Stimulated activated CD4-positive, alpha-beta T cell treated with anti-CD3 and anti-CD28 coated beads, TNF-alpha, amount 100 ng/mL, for 48 hours (primary cell): ENCODE results near the gene LIFR.
"Not testable (repeated sequence)": the region's sequence is repeated elsewhere in the genome, so short reads cannot be mapped to it uniquely, and the experiment has no call there.

ENCODE experiments used
- DNase-seq, 3 donors: peaks; one replicate each; pipeline ENCODE4 v3.0.0-alpha.2; 2020; ENCODE audit warnings: low read depth in 3 of 3

Gene LIFR, protein sequence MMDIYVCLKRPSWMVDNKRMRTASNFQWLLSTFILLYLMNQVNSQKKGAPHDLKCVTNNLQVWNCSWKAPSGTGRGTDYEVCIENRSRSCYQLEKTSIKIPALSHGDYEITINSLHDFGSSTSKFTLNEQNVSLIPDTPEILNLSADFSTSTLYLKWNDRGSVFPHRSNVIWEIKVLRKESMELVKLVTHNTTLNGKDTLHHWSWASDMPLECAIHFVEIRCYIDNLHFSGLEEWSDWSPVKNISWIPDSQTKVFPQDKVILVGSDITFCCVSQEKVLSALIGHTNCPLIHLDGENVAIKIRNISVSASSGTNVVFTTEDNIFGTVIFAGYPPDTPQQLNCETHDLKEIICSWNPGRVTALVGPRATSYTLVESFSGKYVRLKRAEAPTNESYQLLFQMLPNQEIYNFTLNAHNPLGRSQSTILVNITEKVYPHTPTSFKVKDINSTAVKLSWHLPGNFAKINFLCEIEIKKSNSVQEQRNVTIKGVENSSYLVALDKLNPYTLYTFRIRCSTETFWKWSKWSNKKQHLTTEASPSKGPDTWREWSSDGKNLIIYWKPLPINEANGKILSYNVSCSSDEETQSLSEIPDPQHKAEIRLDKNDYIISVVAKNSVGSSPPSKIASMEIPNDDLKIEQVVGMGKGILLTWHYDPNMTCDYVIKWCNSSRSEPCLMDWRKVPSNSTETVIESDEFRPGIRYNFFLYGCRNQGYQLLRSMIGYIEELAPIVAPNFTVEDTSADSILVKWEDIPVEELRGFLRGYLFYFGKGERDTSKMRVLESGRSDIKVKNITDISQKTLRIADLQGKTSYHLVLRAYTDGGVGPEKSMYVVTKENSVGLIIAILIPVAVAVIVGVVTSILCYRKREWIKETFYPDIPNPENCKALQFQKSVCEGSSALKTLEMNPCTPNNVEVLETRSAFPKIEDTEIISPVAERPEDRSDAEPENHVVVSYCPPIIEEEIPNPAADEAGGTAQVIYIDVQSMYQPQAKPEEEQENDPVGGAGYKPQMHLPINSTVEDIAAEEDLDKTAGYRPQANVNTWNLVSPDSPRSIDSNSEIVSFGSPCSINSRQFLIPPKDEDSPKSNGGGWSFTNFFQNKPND

DNA sequence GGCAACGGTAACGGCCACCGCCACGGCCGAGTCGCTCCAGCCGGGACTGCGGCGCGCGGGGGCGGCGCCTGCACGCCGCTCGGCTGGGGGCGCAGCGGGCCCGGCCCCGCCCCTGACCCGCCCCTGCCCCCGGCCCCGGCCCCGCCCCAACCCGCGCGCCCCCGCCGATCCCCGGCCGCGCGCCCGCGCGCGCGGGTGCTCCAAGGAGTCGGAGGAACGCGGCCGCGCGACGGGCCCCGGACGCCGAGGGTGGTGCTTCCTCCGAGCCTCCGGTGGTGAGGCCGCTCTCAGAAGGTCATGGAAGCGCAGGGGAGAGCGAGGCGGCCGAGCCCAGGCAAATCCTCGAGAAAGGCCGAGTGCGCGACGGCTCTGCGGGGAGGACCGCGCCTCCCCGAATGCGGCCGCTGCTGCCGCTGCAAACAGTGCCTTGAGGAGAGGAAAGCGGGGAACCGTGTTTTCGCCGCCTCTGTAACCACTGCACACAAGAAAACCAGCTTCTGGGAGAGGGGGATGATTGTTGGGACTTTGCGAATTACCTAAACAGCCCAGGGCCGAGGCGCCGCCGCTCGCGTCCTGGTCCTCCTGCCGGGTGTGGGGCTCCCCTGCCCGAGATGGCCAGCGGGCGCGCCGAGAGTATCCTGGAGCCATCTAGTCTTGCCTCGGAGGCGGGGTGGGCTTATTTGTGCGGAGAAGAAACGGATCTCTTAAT, at the start of gene LIFR:
LIFR (minus strand) TSS at position 48 of the 709 bp plus-strand sequence. CDS start 25,999 bp downstream, outside the sequence.
- DNase-seq = peak; percentile 31 to 45 (median 35)

DNA sequence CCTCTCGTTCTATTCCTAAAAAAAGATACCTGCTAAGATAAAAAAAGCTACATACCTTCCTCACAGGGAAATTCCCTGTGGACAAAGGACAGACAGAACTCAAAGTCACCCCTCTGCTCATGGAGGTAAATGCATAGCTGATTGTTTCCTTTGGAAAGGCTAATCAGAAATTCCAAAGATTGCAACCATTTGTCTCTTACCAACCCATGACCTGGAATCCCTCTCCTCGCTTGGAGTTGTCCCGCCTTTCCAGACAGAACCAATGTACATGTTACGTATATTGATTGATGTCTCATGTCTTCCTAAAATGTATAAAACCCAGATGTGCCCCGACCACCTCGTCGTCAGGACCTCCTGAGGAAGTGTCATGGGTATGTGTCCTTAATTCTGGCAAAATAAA, 49.2 kb upstream of the LIFR start:
- no peak for DNase-seq

DNA sequence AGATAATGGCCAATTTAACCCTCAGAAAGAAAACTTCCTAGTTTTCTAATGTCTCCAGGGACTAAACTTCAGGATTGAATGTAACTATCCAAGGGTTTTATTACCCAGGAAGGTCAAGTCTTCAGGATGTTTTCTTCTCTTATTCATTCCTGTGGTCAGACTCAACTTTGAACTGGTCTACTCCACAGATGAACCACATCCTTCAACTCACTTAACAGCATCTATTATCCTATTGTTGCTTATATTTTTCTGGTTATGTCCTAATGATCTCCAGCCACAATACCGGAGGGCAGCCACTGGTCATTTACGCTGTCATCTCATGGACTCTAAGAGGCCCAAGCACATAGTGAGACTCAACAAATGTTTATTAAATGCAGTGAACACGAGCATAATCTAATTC, 47.2 kb upstream of the LIFR start:
- no peak for DNase-seq

- no peak for DNase-seq
Observed at GRCh38 chr5:38602641-38603040, 46.2 kb upstream of the LIFR start.

DNA sequence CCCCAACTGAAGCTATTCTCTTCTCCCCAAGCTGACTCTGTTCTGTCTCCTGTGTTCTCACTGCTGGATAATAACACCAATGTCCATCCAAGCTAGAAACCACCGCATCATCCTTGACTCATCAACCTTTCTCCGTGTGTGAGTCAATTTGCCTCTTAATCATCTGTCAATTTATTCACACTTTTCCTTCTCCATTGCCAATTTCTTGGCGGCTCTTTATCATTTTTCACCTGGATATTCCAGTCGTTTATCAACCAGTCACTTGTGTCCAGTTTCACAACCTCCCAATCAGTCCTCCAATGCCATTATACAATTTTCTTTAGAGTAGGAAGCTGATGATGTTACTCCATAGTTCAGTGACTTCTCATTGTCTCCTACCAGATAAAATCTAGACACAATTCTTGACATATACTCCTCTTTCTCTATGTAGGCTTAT, 45.4 kb upstream of the LIFR start:
- no peak for DNase-seq

DNA sequence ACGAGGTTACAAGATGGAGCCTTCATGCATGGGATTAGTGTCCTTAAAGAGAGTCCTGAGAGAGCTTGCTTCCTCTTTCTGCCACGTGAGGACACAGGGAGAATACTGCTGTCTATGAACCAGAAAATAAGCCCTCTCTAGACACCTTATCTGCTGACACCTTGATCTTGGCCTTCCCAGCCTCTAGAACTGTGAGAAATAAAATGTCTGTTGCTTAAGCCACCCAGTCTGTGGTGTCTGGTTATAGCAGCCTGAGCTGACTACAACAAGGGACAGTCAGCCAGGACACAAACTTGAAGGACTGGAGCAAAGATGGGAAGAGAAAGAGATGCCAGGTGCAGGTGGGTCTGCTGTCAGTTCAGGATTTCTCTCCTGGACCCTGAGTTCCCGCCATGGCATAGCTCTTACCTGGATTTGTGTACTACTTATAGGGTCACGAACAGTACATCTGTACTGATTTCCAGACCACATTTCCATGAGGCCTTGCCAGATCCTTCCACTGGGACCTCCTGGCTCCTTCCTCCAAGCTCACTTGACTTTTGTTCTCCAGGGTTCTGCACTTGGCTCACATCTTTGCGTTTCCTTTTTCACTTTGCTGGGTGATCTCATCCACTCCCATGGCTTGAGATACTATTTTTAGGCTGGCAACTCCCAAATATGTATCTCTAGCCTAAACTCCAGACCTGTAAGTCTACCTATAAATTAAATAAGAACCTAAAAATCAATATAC, 44.9 kb upstream of the LIFR start:
- DNase-seq = no peak

DNA sequence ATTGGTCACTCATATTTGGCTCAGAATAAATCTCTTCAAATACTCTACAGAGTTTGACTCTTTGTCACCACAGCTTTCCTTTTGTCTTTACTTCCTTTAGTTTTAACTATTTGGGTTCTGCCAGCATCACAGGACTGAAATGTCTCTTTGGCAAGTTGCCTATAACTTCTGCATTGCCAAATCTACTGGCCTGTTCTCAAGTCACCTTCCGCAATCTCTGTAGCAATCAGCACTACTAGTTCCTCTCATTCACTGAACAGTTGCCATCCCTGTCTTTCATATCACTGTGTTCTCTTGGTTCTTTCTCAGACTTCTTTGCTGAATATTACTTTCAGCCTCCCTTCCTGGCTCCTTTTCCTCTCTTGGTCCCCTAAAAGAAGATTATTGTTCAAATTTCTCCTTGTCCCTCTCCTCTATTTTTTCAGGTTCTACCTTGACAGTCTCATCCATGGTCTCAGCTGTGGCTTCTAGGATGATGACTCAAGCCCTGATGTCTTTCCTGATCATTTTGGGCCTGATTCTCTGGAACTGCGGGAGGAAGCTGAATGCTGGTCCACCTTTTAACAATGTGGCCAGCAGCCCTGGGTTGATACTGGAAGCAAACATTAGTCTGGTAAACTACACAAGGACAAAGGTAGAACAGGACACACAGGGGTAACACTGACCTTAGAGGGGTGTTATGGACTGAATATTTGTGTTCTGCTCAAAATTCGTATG, 44.0 kb upstream of the LIFR start:
- DNase-seq = no peak

GRCh38 chr5:38599751-38600150, 43.3 kb upstream of the LIFR start:
- DNase-seq = not testable (repeated sequence)

GRCh38 chr5:38598994-38599617, 42.7 kb upstream of the LIFR start:
- no peak for DNase-seq

DNA sequence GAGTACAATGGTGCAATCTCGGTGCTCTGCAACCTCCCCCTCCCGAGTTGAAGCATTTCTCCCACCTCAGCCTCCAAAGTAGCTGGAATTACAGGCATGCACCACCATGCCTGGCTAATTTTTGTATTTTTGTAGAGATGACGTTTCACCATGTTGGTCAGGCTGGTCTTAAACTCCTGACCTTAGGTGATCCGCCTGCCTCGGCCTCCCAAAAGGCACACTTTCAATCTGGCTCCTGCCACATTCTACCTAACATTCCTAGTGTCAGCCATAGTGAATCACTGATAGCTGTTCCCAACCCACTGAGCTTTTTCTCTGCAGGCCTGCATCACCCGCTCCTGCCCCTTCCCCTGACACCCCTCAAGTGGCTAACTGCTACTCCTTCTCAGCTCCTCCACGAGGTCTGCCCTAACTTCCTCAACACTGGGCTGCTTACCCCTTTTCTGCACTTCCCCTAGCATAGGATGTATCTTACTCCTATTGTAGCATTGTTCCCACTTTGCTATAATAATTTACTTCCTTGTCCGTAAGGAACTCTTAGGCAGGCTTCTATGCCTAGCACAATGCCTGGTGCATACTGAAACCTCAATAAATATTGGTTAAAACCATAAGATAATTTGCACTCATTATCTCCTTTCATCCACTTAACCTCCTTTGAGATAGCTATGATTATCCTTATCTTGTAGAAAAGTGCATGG, 42.0 kb upstream of the LIFR start:
- DNase-seq = no peak

DNA sequence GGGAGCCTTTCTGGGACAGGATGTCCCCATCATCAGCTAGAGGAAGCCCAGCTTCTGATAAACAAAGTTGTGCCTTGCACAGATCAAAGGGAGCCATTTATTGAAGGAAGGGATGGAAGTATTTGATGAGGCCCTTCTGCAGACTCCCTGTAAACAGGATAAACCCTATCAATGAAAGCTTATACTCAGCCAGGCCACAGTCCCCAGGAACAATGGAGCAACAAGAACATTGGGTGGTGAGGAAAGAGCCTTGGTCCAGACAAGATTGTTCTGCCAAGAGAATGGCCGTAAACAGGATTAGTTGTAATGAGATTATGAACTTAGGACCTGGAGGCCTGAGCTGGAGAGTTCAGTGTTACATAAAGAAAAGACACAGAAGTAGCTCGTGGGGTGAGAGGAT, 40.5 kb upstream of the LIFR start:
- DNase-seq = no peak

DNA sequence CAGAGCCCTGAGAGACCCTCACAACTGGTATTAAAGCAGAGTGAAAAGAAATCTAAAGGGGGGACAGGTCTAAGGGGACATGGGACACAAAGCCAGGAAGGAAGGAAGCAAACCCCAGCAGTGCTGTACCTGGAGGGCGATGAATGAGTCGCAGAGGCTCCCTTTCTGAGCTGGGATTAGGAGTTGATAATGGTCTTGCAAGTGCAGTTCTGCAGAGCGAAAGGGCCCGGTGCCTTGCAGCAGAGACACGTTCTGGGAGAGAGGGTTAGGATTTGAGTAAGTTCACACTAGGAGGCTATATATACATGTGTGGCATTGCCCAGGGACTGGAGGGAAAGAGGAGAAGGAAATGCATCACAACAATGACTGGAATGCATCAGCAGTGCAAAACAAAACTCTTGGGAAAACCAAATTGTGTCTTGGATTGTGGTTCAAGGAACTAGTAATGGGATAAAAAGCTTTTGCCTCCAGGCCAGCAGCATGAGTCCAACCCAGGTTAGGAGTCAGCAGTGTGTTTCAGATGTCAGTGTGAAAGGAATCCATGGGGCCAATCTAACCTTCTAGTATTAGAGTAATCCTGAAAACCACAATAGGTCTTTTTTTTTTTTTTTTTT, 38.8 kb upstream of the LIFR start:
- no peak for DNase-seq

- no peak for DNase-seq
Observed at GRCh38 chr5:38593959-38594358, 37.5 kb upstream of the LIFR start.

- no peak for DNase-seq
Observed at GRCh38 chr5:38591523-38591849, 35.0 kb upstream of the LIFR start.

GRCh38 chr5:38590838-38591522, 34.5 kb upstream of the LIFR start:
- DNase-seq = no peak

- DNase-seq = no peak
Observed at GRCh38 chr5:38589629-38590028, 33.2 kb upstream of the LIFR start.

DNA sequence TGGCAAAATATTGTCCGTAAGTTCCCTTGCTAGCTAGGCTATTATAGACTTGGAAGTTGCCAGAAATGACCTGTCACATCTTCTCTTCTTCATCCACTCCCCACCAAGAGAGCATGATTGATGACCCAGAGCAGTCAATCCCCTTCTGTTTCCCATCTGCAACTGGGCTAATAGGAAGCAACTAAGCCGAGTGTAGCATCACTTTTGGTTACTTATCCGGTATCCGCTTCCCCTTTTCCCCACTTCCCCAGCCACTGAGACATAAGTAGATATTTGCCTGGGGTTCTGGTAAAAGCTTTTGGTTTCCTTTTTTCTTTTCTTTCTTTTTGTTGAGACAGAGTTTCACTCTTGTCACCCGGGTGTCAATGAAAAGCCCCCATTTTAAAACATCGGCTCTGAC, 29.4 kb upstream of the LIFR start:
- no peak for DNase-seq

GRCh38 chr5:38583500-38583899, 27.1 kb upstream of the LIFR start:
- no peak for DNase-seq

- no peak for DNase-seq
Observed at GRCh38 chr5:38582975-38583319, 26.5 kb upstream of the LIFR start.
